ENCODE results near the gene CXCL10. TPM values are rescaled to one million over a fixed set of nuclear protein-coding genes. Genes with fewer than 3 reads are reported as not detected.

Gene CXCL10
- total RNA-seq, 6 donors from 2014 or later: 0.46 to 7.3 (median 3.1) TPM

- TF ChIP-seq POLR2A (IDR thresholded peaks at IDR 0.05): no peak
- no peak for TF ChIP-seq POLR2AphosphoS5 (IDR thresholded peaks at IDR 0.05)
- no peak for TF ChIP-seq EP300 (IDR thresholded peaks at IDR 0.05)
- H3K27ac ChIP-seq: no peak overlapping the region
- ATAC-seq (ENCODE audit: low FRiP score in 2 of 2) (no peak), DNase-seq (no peak)
- H3K27me3 ChIP-seq: no peaks in the 10 kb centered on the region
- H3K4me1 ChIP-seq: no peaks in the 10 kb centered on the region
- no peaks in the 10 kb centered on the region for H3K36me3 ChIP-seq
- no peak overlapping the region for H3K4me3 ChIP-seq
- H3K9me3 ChIP-seq: no peaks in the 10 kb centered on the region
- WGBS, 2 donors: 91 to 94% methylated on average over 3 of the region's 3 CpGs
Measured at GRCh38 chr4:76036855-76037254, 13.6 kb upstream of the CXCL10 start.

GRCh38 chr4:76035799-76036380 is 12.6 kb upstream of the CXCL10 start, which contains the start of gene CXCL11:
TSS of gene CXCL11 (minus strand) at chr4:76036070. CDS start at chr4:76035987, 83 bp downstream.
- ATAC-seq (ENCODE audit: low FRiP score in 2 of 2): no peak
- DNase-seq: no peak
- Histone ChIP-seq H3K9me3 (no peaks in the 10 kb centered on the region), H3K36me3 (no peaks in the 10 kb centered on the region), H3K27me3 (no peaks in the 10 kb centered on the region), H3K27ac (no peak within 1 kb of the TSS), H3K4me1 (no peaks in the 10 kb centered on the region), H3K4me3 (no peak within 1 kb of the TSS)
- 62 to 67% methylated on average over 2 of the region's 2 CpGs for WGBS, 2 donors
- TF ChIP-seq EP300 (IDR thresholded peaks at IDR 0.05): no peak
- no peak for TF ChIP-seq POLR2A (IDR thresholded peaks at IDR 0.05)
- TF ChIP-seq POLR2AphosphoS5 (IDR thresholded peaks at IDR 0.05): no peak
- TF ChIP-seq, protein P1, sequence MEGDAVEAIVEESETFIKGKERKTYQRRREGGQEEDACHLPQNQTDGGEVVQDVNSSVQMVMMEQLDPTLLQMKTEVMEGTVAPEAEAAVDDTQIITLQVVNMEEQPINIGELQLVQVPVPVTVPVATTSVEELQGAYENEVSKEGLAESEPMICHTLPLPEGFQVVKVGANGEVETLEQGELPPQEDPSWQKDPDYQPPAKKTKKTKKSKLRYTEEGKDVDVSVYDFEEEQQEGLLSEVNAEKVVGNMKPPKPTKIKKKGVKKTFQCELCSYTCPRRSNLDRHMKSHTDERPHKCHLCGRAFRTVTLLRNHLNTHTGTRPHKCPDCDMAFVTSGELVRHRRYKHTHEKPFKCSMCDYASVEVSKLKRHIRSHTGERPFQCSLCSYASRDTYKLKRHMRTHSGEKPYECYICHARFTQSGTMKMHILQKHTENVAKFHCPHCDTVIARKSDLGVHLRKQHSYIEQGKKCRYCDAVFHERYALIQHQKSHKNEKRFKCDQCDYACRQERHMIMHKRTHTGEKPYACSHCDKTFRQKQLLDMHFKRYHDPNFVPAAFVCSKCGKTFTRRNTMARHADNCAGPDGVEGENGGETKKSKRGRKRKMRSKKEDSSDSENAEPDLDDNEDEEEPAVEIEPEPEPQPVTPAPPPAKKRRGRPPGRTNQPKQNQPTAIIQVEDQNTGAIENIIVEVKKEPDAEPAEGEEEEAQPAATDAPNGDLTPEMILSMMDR (IDR thresholded peaks at IDR 0.05): no peak

GRCh38 chr4:76035141-76035540 is 11.8 kb upstream of the CXCL10 start:
- DNase-seq: no peak
- H3K4me3 ChIP-seq: no peak overlapping the region
- H3K27me3 ChIP-seq: no peaks in the 10 kb centered on the region
- no peak for ATAC-seq (ENCODE audit: low FRiP score in 2 of 2)
- H3K36me3 ChIP-seq: no peaks in the 10 kb centered on the region
- H3K4me1 ChIP-seq: no peaks in the 10 kb centered on the region
- no peak overlapping the region for H3K27ac ChIP-seq
- H3K9me3 ChIP-seq: no peaks in the 10 kb centered on the region
- WGBS, 2 donors: 55 to 63% methylated on average over 3 of the region's 3 CpGs
- TF ChIP-seq POLR2A (IDR thresholded peaks at IDR 0.05) (no peak), POLR2AphosphoS5 (IDR thresholded peaks at IDR 0.05) (no peak), EP300 (IDR thresholded peaks at IDR 0.05) (no peak)
- TF ChIP-seq, protein P1 (IDR thresholded peaks at IDR 0.05): no peak

GRCh38 chr4:76029300-76029699 is 6.0 kb upstream of the CXCL10 start:
- no peaks in the 10 kb centered on the region for H3K36me3 ChIP-seq
- H3K27me3 ChIP-seq: no peaks in the 10 kb centered on the region
- H3K27ac ChIP-seq: no peak overlapping the region
- WGBS, 2 donors: 59 to 62% methylated on average over 2 of the region's 2 CpGs
- ATAC-seq (ENCODE audit: low FRiP score in 2 of 2) (no peak), DNase-seq (no peak)
- TF ChIP-seq POLR2A (IDR thresholded peaks at IDR 0.05) (no peak), POLR2AphosphoS5 (IDR thresholded peaks at IDR 0.05) (no peak), EP300 (IDR thresholded peaks at IDR 0.05) (no peak)
- TF ChIP-seq, protein P1 (IDR thresholded peaks at IDR 0.05): no peak
- peaks cover 0 to 8% (median 6%) of the 10 kb centered on the region in 4 donors for H3K4me1 ChIP-seq
- no peaks in the 10 kb centered on the region for H3K9me3 ChIP-seq
- no peak overlapping the region for H3K4me3 ChIP-seq

- Histone ChIP-seq H3K4me1 (peaks cover 0 to 14% (median 8%) of the 10 kb centered on the region in 4 donors), H3K36me3 (no peaks in the 10 kb centered on the region)
- WGBS, 2 donors: 18 to 27% methylated on average over 6 of the region's 6 CpGs
Measured at GRCh38 chr4:76028350-76028765, 5.1 kb upstream of the CXCL10 start.

More at GRCh38 chr4:76028350-76028765, 5.1 kb upstream of the CXCL10 start:
- no peaks in the 10 kb centered on the region for H3K9me3 ChIP-seq
- TF ChIP-seq, protein P1 (IDR thresholded peaks at IDR 0.05): no peak
- TF ChIP-seq POLR2A (IDR thresholded peaks at IDR 0.05) (no peak), POLR2AphosphoS5 (IDR thresholded peaks at IDR 0.05) (no peak), EP300 (IDR thresholded peaks at IDR 0.05) (no peak)
- no peaks in the 10 kb centered on the region for H3K27me3 ChIP-seq
- H3K27ac ChIP-seq: peak overlapping the region in 3 of 4 donors; percentile 9 to 47 (median 38)
- H3K4me3 ChIP-seq: peak overlapping the region in 3 of 4 donors; percentile 0 to 26 (median 22)
- DNase-seq: no peak
- ATAC-seq (ENCODE audit: low FRiP score in 2 of 2): peak in 1 of 2 donors; percentile 58
